ENCODE measurements around the gene ZNF547. TPM values are rescaled to one million over a fixed set of nuclear protein-coding genes. Genes with fewer than 3 reads are reported as not detected.
A peak's percentile ranks its signal among the peaks of the same experiment; 100 is the strongest.

Gene ZNF547
- total RNA-seq, 1 donor from 2014 or later, result not detected

- H3K36me3 ChIP-seq, result peaks cover 18 to 19% of the 10 kb centered on the region in 2 donors
- H3K4me3 ChIP-seq, result peak overlapping the region; percentile 72 to 80
- no peak for TF ChIP-seq CTCF (IDR thresholded peaks at IDR 0.05)
- intact Hi-C loops (cut with DNase I), result loop anchor here (1.0 to 5.0 kb wide), 7 partner anchors 26 to 613 kb away; partner anchors contain the start of genes TRAPPC2B, ZNF304, ZNF460 and ZNF547
- peaks cover 16 to 19% of the 10 kb centered on the region in 2 donors for H3K9me3 ChIP-seq
- peak overlapping the region; percentile 93 for H3K27ac ChIP-seq
- DNase-seq (ENCODE audit: low spot score in 2 of 2), result no peak
- H3K27me3 ChIP-seq, result no peaks in the 10 kb centered on the region
- peaks cover 0 to 10% of the 10 kb centered on the region in 2 donors for H3K4me1 ChIP-seq
Measured at GRCh38 chr19:57389194-57389729, 25.9 kb downstream of the ZNF547 start.

- Histone ChIP-seq H3K27me3 (no peaks in the 10 kb centered on the region), H3K9me3 (peaks cover 19 to 26% of the 10 kb centered on the region in 2 donors), H3K4me1 (peaks cover 0 to 10% of the 10 kb centered on the region in 2 donors), H3K36me3 (peaks cover 23% of the 10 kb centered on the region in 2 donors), H3K4me3 (peak within 1 kb of the TSS; percentile 72 to 80), H3K27ac (peak within 1 kb of the TSS; percentile 93)
- intact Hi-C loops (cut with DNase I), result loop anchor here (1.0 to 5.0 kb wide), 8 partner anchors 21 to 612 kb away; partner anchors contain the start of genes TRAPPC2B, ZNF17, ZNF304 and ZNF460
- DNase-seq (ENCODE audit: low spot score in 2 of 2), result peak; percentile 97 to 99
- peak in 2 of 3 experiments; percentile 15 to 35 for TF ChIP-seq CTCF (IDR thresholded peaks at IDR 0.05)
Measured at GRCh38 chr19:57389730-57390598, 26.6 kb downstream of the ZNF547 start, which contains the start of gene ZNF548. Gene ZNF548 (plus strand): TSS chr19:57389854. CDS start chr19:57390100, 246 bp downstream.

- Histone ChIP-seq H3K4me1 (peaks cover 0 to 2% of the 10 kb centered on the region in 2 donors), H3K27ac (no peak overlapping the region), H3K27me3 (no peaks in the 10 kb centered on the region), H3K4me3 (no peak overlapping the region), H3K36me3 (peaks cover 71 to 81% of the 10 kb centered on the region in 2 donors), H3K9me3 (peaks cover 50 to 83% of the 10 kb centered on the region in 2 donors)
- intact Hi-C loops (cut with DNase I), result no loop called here
- DNase-seq (ENCODE audit: low spot score in 2 of 2), result no peak
- TF ChIP-seq CTCF (IDR thresholded peaks at IDR 0.05), result no peak
Measured at GRCh38 chr19:57395710-57396109, 32.4 kb downstream of the ZNF547 start.

GRCh38 chr19:57398868-57399267 is 35.5 kb downstream of the ZNF547 start:
- H3K4me3 ChIP-seq, result no peak overlapping the region
- no peak for DNase-seq (ENCODE audit: low spot score in 2 of 2)
- intact Hi-C loops (cut with DNase I), result no loop called here
- no peak for TF ChIP-seq CTCF (IDR thresholded peaks at IDR 0.05)
- peaks cover 64 to 78% of the 10 kb centered on the region in 2 donors for H3K36me3 ChIP-seq
- H3K27me3 ChIP-seq, result no peaks in the 10 kb centered on the region
- no peak overlapping the region for H3K27ac ChIP-seq
- H3K4me1 ChIP-seq, result no peaks in the 10 kb centered on the region
- peaks cover 57 to 100% of the 10 kb centered on the region in 2 donors for H3K9me3 ChIP-seq

- no peaks in the 10 kb centered on the region for H3K27me3 ChIP-seq
- peaks cover 20 to 29% of the 10 kb centered on the region in 2 donors for H3K36me3 ChIP-seq
- H3K4me3 ChIP-seq, result no peak overlapping the region
- peaks cover 32 to 78% of the 10 kb centered on the region in 2 donors for H3K9me3 ChIP-seq
- intact Hi-C loops (cut with DNase I), result no loop called here
- no peak for TF ChIP-seq CTCF (IDR thresholded peaks at IDR 0.05)
- DNase-seq (ENCODE audit: low spot score in 2 of 2), result no peak
- H3K4me1 ChIP-seq, result no peaks in the 10 kb centered on the region
- no peak overlapping the region for H3K27ac ChIP-seq
Measured at GRCh38 chr19:57403737-57404563, 40.6 kb downstream of the ZNF547 start.

All from ascending aorta (tissue), 2 donors.